Endothelial cell of umbilical vein (primary cell): ENCODE measurements around the gene PDE7B.
A peak's percentile ranks its signal among the peaks of the same experiment; 100 is the strongest.

ENCODE experiments used
- EZH2 ChIP-seq: IDR thresholded peaks from 2 replicates; pipeline ENCODE4 v1.6.1; 2012; ENCODE audit warnings: borderline replicate concordance, low read depth, mild to moderate bottlenecking, moderate library complexity, low read length, inconsistent platforms; ENCODE audit not compliant: severe bottlenecking
- FOS ChIP-seq: IDR thresholded peaks from 2 replicates; pipeline ENCODE4 v1.6.1; 2011; ENCODE audit warnings: mild to moderate bottlenecking, low read length, moderate library complexity, borderline replicate concordance; ENCODE audit not compliant: insufficient read depth
- GATA2 ChIP-seq: IDR thresholded peaks from 2 replicates; pipeline ENCODE4 v1.7.0; 2011; ENCODE audit warnings: low read depth, mild to moderate bottlenecking, moderate library complexity, mixed read lengths, low read length; ENCODE audit not compliant: insufficient read length, insufficient read depth
- JUN ChIP-seq: IDR thresholded peaks from 2 replicates; pipeline ENCODE4 v1.6.1; 2011; ENCODE audit warnings: borderline replicate concordance, low read depth; ENCODE audit not compliant: insufficient read length, insufficient read depth
- MYC ChIP-seq: IDR thresholded peaks from one replicate; pipeline ENCODE4 v1.6.1; 2011; ENCODE audit warnings: mild to moderate bottlenecking, low read depth, low read length
- POLR2A ChIP-seq: IDR thresholded peaks from 2 replicates; pipeline ENCODE4 v1.6.1; 2012; ENCODE audit warnings: low read depth, mild to moderate bottlenecking, control low read depth, low read length
- POLR2AphosphoS5 ChIP-seq: IDR thresholded peaks from 2 replicates; pipeline ENCODE4 v1.6.1; 2012; ENCODE audit warnings: low read depth, mild to moderate bottlenecking, control low read depth, low read length, moderate library complexity; ENCODE audit not compliant: insufficient read depth
- TF ChIP-seq, protein P1 (sequence below), 2 donors: IDR thresholded peaks; 1 replicate in 1 of 2; 2 replicates in 1 of 2; pipeline ENCODE4 v1.5.1; 2011; ENCODE audit warnings: low read length in 2 of 2, mild to moderate bottlenecking in 2 of 2, moderate library complexity in 2 of 2, control low read depth in 1 of 2, inconsistent platforms in 1 of 2, low read depth in 1 of 2; ENCODE audit not compliant: insufficient read depth in 1 of 2; ENCODE audit errors: extremely low read depth in 1 of 2
- TF ChIP-seq, protein P2 (sequence below): IDR thresholded peaks from 2 replicates; pipeline ENCODE4 v1.6.1; 2011; ENCODE audit not compliant: insufficient read depth, insufficient read length

DNA sequence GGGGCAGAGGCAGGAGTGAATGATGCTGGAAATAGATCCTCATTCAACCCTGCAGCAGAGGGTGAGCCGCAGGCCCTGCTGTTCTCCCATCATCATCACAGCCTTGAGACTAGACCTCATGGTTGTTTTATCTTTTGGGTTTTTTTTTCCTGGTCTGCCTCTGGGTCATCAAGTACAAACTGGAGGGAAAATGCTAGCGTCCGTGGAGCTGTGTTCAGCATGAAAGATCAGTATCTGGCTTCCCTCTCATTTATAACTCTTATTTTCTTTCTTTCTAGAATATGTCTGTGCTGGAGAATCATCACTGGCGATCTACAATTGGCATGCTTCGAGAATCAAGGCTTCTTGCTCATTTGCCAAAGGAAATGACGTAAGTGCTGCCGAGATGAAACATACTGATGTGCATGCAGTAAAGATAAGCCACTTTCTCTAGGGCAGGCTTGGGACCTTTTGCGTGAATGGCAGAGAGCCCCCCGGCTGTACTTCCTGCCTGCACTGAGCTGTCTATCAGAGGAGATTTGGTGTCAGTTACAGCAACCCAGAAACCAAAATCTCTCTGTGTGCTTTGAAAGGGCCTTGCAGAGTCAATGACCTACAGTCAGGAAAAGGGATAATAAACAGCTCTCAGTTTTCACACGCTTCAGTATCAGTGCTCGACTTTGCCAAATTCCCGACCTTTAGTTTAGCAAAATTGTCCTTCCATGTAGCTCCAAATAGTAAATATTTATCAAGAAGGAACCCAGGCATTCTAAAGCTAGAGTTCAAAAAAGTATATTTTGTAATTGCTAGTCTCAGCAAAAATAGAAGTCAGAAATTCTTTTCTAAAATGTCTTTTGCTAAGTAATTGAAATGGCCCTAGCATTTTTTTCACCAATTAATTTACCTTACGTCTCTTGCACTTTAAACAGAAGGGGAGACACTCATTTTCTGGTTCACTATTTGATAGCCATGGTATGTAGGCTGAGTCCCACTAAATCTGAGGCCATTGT lies 322.3 kb downstream of the PDE7B start:
- TF ChIP-seq, protein P1, sequence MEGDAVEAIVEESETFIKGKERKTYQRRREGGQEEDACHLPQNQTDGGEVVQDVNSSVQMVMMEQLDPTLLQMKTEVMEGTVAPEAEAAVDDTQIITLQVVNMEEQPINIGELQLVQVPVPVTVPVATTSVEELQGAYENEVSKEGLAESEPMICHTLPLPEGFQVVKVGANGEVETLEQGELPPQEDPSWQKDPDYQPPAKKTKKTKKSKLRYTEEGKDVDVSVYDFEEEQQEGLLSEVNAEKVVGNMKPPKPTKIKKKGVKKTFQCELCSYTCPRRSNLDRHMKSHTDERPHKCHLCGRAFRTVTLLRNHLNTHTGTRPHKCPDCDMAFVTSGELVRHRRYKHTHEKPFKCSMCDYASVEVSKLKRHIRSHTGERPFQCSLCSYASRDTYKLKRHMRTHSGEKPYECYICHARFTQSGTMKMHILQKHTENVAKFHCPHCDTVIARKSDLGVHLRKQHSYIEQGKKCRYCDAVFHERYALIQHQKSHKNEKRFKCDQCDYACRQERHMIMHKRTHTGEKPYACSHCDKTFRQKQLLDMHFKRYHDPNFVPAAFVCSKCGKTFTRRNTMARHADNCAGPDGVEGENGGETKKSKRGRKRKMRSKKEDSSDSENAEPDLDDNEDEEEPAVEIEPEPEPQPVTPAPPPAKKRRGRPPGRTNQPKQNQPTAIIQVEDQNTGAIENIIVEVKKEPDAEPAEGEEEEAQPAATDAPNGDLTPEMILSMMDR (IDR thresholded peaks at IDR 0.05; ENCODE audit: extremely low read depth in 1 of 2, insufficient read depth in 1 of 2, low read depth in 1 of 2, low read length in 2 of 2), result no peak
- TF ChIP-seq EZH2 (no peak), MYC (no peak), POLR2AphosphoS5 (no peak), JUN (peak; percentile 71), POLR2A (no peak), GATA2 (peak; percentile 97), FOS (peak; percentile 43)
- TF ChIP-seq, protein P2, sequence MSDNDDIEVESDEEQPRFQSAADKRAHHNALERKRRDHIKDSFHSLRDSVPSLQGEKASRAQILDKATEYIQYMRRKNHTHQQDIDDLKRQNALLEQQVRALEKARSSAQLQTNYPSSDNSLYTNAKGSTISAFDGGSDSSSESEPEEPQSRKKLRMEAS, result no peak
